Uterus (tissue), 4 donors: ENCODE data around the gene ELF5. TPM values are rescaled to one million over a fixed set of nuclear protein-coding genes. Genes with fewer than 3 reads are reported as not detected.

Source experiments
- DNase-seq, 2 donors: peaks; one replicate each; pipeline ENCODE4 v3.0.0-alpha.2; 2019 to 2020
- H3K27ac ChIP-seq, 2 donors: fragments of 200-600 bp; sonication (generic); 1 replicate in 1 of 2; 2 replicates in 1 of 2; pipeline ENCODE4 v1.5.1; 2016 to 2018
- H3K27me3 ChIP-seq, 2 donors: fragments of 200-600 bp; sonication (generic); one replicate each; pipeline ENCODE4 v1.5.1; 2018 to 2019; ENCODE audit warnings: control low read depth in 1 of 2
- H3K36me3 ChIP-seq, 2 donors: fragments of 200-600 bp; sonication (generic); one replicate each; pipeline ENCODE4 v1.5.1; 2019; ENCODE audit warnings: control low read depth in 1 of 2
- H3K4me1 ChIP-seq, 2 donors: fragments of 200-600 bp; sonication (generic); one replicate each; pipeline ENCODE4 v1.5.1; 2018 to 2019; ENCODE audit warnings: control low read depth in 1 of 2
- H3K4me3 ChIP-seq, 2 donors: fragments of 200-600 bp; sonication (generic); 1 replicate in 1 of 2; 2 replicates in 1 of 2; pipeline ENCODE4 v1.5.1; 2018 to 2019; ENCODE audit warnings: mild to moderate bottlenecking in 1 of 2
- H3K9me3 ChIP-seq, 2 donors: fragments of 200-600 bp; sonication (generic); one replicate each; pipeline ENCODE4 v1.5.1; 2019; ENCODE audit warnings: control low read depth in 1 of 2
- POLR2A ChIP-seq, 2 donors: fragments of 450-650 bp; IDR thresholded peaks; one replicate each; pipeline ENCODE4 v1.6.1; 2016; ENCODE audit warnings: antibody characterized with exemption in 2 of 2, mild to moderate bottlenecking in 1 of 2, moderate library complexity in 1 of 2
- intact Hi-C: fragments of 100-400 bp; cut with DNase I; formaldehyde crosslinking; loops from one replicate; pipeline ENCODE4 v1.15.1; 2023; ENCODE audit warnings: low total_unique reads
- total RNA-seq, 4 donors: library from RNA; depleted of rRNA in 3 of 4; stranded (reverse); fragments of >200 nt in 3 of 4; gene quantifications; one replicate each; pipeline versions ENCODE4 v1.1.0 to v1.2.4, GENCODE V29; 2014 to 2023
- TF ChIP-seq, protein P1 (sequence below), 4 experiments: fragments of 200-600 bp in 2 of 4; fragments of 450-650 bp in 2 of 4; sonication (generic) in 2 of 4; IDR thresholded peaks; one replicate each; pipeline ENCODE4 v1.5.1; 2016 to 2019; ENCODE audit warnings: antibody characterized with exemption in 4 of 4, mild to moderate bottlenecking in 2 of 4, moderate library complexity in 1 of 4
- donor health status: DM: yes; HTN: yes; CAD: no.

ELF5 gene
- total RNA-seq, 4 donors from 2014 or later = not detected

DNA sequence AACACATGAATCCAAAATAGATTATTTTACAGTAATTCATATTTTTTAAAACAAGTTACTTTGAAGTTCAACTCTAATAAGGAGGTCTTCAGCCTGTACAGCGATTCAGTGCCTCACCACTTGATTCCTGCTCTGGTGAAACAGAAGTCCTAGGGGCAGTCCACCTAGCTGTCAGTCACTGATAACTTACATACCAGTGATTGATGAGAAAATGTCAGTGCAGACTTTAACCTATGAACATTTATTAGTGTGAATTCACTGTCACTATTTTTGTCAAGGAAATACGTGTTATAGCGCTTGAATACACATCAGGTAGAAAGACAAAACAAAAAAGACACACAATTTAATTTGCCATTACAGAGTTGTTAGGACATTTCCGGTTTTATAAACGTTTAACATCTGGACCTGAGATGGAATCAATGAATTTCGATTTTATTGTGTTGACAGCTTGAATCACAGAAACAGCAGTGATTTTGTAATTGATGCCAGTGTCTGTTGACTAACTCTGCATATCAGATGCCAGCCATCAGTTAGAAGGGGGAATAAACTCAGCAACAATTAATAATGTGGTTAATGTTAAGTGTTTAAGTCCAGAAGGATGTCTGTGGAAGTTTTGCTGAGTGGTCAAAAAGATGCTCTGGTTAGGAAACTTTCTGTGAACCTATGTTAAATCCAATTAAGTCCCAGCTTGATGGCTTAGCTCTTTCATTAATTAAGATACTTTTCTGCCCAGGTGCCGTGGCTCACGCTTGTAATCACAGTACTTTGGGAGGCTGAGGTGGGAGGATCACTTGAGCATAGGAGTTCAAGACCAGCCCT lies 34.5 kb downstream of the ELF5 start:
- Histone ChIP-seq H3K27ac (no peak overlapping the region), H3K36me3 (no peaks in the 10 kb centered on the region), H3K9me3 (no peaks in the 10 kb centered on the region), H3K4me1 (no peaks in the 10 kb centered on the region), H3K27me3 (no peaks in the 10 kb centered on the region), H3K4me3 (no peak overlapping the region)
- DNase-seq = no peak
- TF ChIP-seq POLR2A (IDR thresholded peaks at IDR 0.05) = no peak
- TF ChIP-seq, protein P1, sequence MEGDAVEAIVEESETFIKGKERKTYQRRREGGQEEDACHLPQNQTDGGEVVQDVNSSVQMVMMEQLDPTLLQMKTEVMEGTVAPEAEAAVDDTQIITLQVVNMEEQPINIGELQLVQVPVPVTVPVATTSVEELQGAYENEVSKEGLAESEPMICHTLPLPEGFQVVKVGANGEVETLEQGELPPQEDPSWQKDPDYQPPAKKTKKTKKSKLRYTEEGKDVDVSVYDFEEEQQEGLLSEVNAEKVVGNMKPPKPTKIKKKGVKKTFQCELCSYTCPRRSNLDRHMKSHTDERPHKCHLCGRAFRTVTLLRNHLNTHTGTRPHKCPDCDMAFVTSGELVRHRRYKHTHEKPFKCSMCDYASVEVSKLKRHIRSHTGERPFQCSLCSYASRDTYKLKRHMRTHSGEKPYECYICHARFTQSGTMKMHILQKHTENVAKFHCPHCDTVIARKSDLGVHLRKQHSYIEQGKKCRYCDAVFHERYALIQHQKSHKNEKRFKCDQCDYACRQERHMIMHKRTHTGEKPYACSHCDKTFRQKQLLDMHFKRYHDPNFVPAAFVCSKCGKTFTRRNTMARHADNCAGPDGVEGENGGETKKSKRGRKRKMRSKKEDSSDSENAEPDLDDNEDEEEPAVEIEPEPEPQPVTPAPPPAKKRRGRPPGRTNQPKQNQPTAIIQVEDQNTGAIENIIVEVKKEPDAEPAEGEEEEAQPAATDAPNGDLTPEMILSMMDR (IDR thresholded peaks at IDR 0.05) = no peak
- intact Hi-C loops = no loop called here

DNA sequence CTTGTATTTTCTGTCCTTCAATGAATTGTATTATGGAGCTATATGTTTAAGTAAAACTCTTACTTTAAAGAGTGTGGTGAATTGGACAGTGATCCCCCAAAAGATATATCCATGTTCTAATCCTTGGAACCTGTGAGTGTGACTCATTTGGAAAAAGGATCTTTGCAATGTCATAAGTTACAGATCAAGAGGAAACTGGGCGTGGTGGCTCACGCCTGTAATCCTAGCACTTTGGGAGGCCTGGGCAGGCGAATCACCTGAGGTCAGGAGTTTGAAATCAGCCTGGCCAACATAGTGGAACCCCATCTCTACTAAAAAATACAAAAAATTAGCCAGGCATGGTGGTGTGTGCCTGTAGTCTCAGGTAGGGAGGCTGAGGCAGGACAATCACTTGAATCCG lies 36.7 kb downstream of the ELF5 start:
- TF ChIP-seq, protein P1 (IDR thresholded peaks at IDR 0.05) = no peak
- TF ChIP-seq POLR2A (IDR thresholded peaks at IDR 0.05) = no peak
- H3K9me3 ChIP-seq = no peaks in the 10 kb centered on the region
- no peaks in the 10 kb centered on the region for H3K27me3 ChIP-seq
- H3K4me3 ChIP-seq = no peak overlapping the region
- H3K27ac ChIP-seq = no peak overlapping the region
- H3K4me1 ChIP-seq = no peaks in the 10 kb centered on the region
- no peak for DNase-seq
- no peaks in the 10 kb centered on the region for H3K36me3 ChIP-seq
- intact Hi-C loops = no loop called here

DNA sequence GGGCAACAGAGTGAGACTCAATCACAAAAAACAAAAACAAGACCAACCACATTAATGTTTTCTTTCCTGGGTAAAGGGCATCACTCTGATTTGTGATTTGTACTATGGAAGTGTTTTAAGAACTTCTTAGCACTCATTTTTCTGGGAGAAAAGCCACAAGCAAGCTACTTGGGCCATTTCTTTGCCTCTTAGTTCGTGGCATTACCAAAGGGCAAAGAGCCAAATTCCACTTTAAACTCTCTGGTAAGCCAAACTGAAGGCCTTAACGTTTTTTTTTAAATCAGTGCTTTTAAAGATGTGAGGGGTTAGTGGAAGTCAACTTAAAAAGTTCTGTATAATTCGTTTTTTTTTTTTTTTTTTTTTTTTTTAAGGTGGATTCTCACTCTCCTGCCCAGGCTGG lies 37.9 kb downstream of the ELF5 start:
- no peak overlapping the region for H3K27ac ChIP-seq
- TF ChIP-seq, protein P1 (IDR thresholded peaks at IDR 0.05) = no peak
- H3K4me3 ChIP-seq = no peak overlapping the region

DNA sequence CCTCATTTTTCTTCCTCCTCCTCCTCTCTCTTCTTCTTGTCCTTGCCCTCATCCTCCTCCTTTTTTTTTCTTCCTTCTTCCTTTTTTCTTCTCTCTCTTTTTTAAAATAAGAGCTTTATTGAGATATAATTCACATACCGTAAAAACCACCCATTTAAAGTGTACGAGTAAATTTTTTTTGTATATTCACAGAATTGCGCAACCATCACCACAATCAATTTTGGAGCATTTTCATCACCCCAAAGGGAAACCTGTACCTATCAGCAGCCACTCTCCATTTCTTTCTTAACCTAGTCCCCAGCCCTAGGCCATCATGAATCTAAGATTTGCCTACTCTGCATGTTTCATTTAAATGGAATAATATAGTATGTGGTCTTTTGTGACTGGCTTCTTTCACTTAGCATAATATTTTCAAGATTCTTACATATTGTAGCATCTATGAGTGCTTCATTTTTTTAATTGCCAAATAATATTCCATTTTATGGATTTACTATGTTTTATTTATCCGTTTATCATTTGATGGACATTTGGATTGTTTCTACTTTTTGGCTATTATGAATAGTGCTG lies 39.9 kb downstream of the ELF5 start:
- no peaks in the 10 kb centered on the region for H3K36me3 ChIP-seq
- no peak overlapping the region for H3K27ac ChIP-seq
- intact Hi-C loops = no loop called here
- no peaks in the 10 kb centered on the region for H3K4me1 ChIP-seq
- no peaks in the 10 kb centered on the region for H3K9me3 ChIP-seq
- no peak for DNase-seq
- no peak overlapping the region for H3K4me3 ChIP-seq
- TF ChIP-seq, protein P1 (IDR thresholded peaks at IDR 0.05) = no peak
- no peak for TF ChIP-seq POLR2A (IDR thresholded peaks at IDR 0.05)
- no peaks in the 10 kb centered on the region for H3K27me3 ChIP-seq

More for the DNA sequence above, 37.9 kb downstream of the ELF5 start:
- intact Hi-C loops = no loop called here
- Histone ChIP-seq H3K36me3 (no peaks in the 10 kb centered on the region), H3K4me1 (no peaks in the 10 kb centered on the region), H3K9me3 (no peaks in the 10 kb centered on the region), H3K27me3 (no peaks in the 10 kb centered on the region)
- no peak for DNase-seq

DNA sequence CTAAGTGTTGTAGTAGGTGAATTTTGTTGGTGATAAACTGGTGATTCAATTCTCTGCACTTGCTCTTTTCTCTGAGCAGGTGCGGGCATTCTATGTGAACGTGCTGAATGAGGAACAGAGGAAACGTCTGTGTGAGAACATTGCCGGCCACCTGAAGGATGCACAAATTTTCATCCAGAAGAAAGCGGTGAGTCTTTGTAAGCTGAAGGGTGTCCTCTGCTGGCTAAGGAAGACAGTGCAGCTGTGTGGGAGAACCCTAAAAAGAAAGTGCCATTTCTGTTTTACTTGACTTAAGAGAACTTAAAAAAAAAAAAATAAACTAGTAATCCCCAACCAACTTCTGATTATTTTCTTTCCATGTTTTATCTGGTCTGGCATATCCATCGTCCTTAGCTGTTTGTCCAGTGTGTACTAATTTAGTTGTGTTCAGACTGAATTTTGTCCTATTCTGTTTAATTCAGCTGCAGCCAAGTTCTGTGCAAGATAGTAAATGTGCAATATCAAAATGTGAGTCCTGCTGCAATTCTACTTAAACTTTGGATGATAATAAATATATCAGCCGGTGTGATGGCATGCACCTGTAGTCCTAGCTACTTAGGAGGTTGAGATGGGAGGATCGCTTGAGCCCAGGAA lies 45.3 kb downstream of the ELF5 start:
- intact Hi-C loops = no loop called here
- Histone ChIP-seq H3K4me1 (no peaks in the 10 kb centered on the region), H3K4me3 (no peak overlapping the region), H3K27me3 (no peaks in the 10 kb centered on the region), H3K36me3 (no peaks in the 10 kb centered on the region), H3K27ac (no peak overlapping the region), H3K9me3 (peaks cover 0 to 18% of the 10 kb centered on the region in 2 donors)
- DNase-seq = no peak
- TF ChIP-seq, protein P1 (IDR thresholded peaks at IDR 0.05) = peak in 2 of 4 experiments; percentile 23 to 27
- no peak for TF ChIP-seq POLR2A (IDR thresholded peaks at IDR 0.05)
